NCI-H1694 (cell line): Measurements from ENCODE around the gene ABCA4.
"Not testable (repeated sequence)": the region's sequence is repeated elsewhere in the genome, so short reads cannot be mapped to it uniquely, and the experiment has no call there.

Experiments used
- DNase-seq: peaks from one replicate; lab custom pipeline; 2025; lab: John Stamatoyannopoulos, UW

Gene ABCA4

DNA sequence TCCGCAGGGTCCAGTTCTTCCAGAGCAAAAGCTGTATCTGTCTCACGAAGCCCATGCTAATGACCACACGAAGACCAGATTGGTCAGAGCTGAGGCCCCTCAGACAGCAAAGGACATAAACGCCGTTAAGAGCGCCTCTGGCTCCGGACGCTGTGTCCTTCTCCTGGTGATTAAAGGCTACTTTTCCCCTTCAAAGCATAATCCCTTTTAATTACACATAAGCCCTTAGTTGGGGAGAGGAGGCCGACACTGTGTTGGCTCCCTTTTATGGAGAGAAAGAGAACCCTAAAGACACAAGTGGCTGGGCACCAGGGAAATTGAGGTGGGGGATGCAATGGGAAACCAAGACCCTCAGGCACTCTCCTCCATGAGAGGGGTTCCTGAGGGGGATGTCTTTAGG lies at the start of gene ABCA4:
TSS of gene ABCA4 (minus strand) at position 158 of the 400 bp plus-strand sequence. CDS start at position 55, 103 bp downstream.
- DNase-seq: no peak

DNA sequence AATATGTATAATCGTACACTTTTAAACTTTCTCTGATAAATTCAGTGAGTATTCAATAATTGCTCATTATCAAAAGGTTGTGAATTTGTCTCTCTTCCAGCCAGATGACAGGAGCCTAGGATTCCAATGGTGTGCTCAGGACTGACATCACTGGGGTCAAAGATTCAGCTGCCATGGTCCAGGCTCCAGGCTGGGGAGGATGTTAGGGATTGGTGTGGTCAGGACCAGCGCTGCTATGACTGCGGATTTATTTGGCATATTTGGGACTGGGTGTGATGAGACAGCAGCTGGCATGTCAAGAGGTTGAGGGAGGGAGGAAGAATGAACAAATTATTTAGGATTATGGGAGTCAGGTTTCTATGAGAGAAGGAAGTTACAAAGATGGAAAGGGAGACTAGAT lies 48.2 kb upstream of the ABCA4 start:
- no peak for DNase-seq

DNA sequence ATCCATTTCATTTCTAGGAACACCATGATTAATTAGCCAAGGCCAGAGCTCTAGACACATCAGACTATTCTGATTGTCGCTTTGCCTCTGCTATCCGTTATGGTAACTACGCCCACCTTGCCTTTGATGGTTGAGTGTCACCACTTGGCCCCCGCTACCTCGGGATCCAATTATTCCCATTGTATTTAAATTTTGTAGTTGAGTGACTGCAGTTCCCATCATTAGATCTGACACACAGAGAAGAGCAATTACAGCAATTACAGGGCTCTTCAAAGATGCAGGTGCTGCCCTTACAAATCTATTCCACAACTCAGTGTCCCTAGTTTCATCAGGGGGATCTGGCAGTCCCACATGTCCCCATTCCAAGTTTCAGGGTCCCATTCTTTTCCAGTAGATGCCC lies 44.9 kb upstream of the ABCA4 start:
- no peak for DNase-seq

DNA sequence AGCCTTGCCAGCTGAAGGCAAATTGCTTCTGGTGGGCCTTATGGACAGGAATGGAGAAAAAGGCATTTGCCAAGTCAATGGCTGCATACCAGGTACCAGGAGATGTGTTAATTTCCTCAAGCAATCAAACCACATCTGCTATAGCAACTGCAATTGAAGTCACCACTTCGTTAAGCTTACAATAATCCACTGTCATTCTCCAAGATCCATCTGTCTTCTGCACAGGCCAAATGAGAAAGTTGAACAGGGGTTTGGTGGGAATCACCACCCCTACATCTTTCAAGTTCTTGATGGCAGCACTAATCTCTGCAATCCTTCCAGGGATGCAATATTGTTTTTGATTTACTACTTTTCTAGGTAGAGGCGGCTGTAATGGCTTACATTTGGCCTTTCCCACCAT lies 43.9 kb upstream of the ABCA4 start:
- DNase-seq: not testable (repeated sequence)

DNA sequence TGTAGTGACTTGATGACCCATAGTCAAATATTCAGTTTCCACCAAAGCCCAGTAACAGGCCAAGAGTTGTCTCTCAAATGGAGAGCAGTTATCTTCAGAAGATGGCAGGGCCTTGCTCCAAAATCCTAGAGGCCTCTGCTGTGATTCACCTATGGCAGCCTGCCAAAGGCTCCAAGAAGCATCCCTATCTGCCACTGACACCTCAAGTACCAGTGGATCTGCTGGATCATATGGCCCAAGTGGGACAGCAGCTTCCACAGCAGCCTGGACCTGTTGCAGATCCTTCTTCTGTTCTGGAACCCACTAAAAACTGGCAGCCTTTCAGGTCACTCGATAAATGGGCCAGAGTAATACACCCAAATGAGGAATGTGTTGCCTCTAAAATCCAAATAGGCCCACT lies 43.2 kb upstream of the ABCA4 start:
- DNase-seq: not testable (repeated sequence)

DNA sequence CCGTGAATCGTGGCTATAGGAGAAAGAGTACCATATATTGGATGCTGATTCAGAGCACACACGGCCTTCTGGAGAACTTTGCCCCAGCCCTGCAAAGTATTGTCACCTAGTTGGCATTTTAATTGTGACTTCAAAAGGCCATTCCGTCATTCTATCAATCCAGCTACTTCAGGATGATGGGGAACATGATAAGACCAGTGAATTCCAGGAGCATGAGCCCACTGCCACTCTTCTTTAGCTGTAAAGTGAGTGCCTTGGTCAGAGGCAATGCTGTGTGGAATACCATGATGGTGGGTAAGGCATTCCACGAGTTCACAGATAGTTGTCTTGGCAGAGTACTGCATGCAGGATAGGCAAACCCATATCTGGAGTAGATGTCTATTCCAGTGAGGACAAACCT lies 42.3 kb upstream of the ABCA4 start:
- not testable (repeated sequence) for DNase-seq

DNA sequence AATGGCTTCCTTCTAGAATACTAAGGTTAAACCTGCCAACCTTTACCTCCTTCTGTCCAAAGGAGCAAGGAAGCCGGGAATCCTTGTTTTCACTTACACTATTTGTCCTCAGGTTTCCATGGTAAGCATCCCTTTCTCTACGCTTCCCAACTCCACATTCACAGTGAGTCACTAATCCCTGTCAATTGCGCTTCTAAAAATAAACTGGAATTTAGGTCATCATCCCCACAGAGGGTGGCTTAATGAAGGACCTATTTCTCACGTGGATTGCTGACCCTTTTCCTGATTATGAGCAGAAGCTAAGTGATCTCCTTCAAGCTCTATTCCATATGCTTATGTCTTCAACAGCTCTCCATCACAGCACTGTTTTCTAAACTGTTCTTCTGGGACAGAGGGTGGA lies 39.9 kb upstream of the ABCA4 start:
- no peak for DNase-seq

DNA sequence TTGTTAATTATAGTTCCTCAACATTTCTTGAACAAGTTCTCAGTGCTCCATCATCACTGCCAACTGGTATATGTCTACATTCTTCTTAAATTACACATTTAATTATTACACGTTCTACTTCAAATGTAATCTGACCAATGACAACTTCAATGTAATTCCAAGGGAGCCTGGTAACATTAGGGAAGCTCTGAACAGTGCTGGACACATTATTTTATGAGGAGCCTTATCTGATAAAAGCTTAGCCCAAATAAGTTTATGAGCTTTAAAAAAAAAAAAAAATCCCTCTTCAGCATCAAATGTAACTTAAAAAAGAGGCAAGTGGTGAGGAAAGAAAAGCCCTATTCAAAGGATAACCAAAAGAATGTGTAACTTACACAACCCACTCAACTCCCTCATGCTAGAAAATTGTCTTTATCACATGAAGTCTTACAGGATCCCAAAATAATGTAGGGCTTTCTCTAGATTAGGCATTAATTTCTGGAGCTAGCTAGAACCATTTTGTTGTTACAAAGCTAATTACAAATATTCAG lies 35.2 kb upstream of the ABCA4 start:
- DNase-seq: no peak

DNA sequence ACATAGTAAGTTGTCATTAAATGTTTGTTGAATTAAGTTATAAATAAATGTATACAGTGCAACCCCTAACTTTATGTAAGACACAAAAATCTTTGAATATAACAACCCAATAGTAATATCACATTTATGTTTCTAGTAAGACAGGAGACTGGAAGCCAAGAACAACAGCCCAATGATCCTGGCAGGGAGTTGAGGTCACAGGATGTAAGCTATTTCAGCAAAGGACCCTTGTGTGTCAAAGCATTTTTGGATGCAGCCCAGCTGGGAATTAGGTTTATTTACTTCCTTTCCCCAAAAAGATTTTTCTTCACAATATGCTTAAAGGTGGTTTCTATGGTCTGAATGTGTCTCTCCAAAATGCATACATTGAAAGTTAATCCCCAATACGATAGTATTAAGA lies 34.0 kb upstream of the ABCA4 start:
- DNase-seq: no peak

DNA sequence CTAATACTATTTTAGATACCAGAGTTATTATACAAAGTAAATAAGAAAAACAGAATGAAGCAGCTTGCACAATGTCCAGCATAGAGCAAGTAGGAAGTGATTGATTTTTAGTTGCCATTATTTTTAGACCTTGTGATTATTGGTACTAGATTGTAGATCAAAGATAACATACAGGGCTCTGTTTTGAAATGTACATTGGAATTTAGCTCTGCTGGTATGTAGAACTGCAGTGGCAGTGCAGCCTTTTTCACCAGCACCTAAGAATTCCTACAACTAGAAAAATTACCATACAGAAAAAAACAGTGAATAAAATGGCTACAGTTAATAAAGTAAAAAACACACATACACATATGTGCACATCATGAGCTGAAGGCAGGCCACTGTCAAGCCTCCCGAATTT lies 32.2 kb upstream of the ABCA4 start:
- DNase-seq: no peak

DNA sequence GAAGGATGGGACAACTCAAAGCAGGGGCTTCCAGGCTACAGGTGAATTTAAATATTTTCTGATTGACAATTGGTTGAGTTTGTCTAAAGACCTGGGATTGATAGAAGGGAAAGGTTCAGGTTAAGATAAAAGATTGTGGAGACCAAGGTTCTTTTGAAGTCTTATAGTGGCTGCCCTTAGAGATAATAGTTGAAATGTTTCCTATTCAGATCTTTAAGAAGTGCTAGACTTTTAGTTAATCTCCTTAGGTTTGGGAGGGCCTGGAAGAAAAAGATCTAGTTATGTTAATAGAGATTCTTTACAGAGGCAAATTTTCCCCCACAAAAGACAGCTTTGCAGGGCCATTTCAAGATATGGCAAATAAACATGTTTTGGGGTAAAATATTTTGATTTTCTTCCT lies 28.2 kb upstream of the ABCA4 start:
- DNase-seq: not testable (repeated sequence)

DNA sequence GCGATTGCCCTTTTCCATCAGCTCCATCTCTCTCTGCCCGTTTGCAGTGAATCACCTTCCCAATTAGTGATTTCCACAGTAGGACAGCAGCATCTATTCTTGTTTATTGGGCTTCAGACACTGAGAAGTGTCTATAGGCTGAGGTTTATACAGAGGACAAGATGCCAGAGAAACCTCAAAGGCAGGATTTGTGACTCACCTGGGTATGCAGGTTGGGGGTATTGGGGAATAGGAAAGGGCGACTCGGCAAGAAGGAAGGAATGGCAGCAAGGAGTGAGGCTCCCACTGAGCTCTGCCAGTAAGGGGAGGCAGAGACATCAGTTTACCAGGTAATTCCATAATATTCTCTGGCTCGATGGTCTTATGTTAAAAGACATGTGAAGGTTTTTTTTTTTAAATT lies 25.3 kb upstream of the ABCA4 start:
- no peak for DNase-seq

DNA sequence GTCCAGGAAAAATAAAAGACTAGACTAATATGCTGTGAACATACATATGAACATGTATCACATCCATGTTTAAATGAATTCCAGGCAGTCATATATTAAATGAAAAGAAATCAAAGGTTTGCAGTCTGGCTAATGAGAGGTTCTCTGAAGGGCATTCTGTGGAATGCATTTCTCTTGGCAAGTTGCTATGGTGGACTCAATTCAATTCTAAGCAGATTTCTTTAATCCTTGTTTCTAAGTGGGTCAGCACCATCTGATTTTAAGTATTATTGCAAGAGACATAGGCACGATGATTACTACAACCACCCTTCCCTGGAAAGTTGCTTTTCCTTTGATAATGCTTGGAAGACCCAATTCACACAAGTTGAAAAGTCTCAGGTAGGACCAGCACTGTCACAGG lies 23.9 kb upstream of the ABCA4 start:
- no peak for DNase-seq

DNA sequence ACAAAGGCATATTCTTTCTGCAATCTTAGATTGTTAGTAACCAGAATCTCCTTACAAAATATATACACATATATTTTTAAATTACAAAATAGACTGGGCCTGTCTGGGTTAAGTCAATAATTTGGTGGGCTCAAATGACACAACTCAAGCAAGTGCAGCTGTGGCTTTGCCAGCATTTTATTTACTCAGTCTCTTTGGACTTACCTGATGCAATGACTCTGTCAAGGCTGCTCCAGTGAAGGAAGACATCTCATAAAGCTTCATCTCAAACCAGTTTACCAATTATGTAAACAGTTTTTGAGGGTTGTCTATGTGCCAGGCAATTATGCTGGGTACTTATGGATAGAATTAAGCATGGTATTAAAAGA lies 22.8 kb upstream of the ABCA4 start:
- no peak for DNase-seq

DNA sequence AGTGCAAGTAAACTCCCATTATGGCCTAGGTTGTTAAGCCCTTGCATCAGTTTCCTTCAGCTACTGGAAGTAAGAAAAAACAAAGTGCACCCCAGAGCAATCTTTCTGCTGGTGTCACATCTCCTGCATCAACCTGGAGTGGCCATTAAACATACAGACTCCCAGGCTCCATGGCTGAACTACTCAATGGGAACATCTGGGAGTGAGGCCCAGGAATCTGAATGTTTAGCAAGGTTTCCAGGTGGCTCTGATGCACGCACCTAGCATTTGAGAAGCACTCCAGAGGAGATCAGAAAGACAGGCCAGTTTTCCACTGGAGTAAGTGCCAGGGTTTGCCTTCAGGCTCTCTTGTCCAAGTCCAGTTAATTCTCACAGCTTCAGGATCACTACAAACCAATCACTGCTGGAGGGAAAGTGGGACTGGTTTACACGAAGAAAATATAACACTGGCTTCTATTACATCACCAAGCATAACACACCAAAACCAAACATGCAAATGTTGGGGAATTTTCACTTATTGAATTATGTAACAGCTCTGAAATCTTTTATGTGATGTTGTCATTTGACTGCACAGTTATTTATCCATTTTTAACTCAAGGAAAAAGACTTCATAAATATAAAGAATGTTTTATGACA lies 22.3 kb upstream of the ABCA4 start:
- no peak for DNase-seq

DNA sequence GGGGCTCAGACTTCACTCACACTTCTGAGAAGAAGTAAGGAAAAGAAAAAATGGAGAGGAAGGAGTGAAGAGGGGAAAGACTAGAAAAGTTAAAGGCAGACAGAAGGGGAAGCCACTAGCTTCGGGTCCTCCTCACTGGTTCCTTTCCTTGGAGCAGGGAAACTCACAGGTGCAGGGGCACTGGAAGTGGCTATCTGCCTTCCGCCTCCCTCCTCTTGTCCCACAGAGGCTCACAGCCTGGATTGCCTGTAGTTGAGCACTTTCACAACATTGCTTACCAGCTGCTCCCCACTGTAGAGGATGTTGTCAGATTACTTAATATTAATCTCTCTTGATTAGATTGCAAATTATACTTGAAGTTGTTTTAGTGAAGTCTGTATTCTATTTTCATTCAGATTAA lies 21.6 kb upstream of the ABCA4 start:
- no peak for DNase-seq

DNA sequence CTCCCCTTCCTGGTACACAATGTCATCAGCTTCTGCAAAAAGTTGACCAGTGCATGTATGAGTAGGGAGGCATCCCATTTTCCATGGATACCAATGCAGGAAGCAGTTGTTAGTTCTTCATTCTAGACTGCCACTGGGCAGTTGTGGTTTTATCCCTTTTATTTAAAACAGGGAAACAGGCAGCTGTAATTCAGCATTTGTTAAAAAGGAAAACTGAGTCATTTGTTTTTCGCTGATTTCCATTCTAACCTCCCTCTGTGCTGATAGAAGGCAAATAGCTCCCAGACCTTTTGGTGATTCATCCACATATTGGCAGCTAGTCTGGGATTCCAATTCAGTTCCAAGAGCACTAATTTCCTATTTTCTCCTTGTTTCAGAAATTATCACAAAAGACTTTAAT lies 21.1 kb upstream of the ABCA4 start:
- DNase-seq: no peak

DNA sequence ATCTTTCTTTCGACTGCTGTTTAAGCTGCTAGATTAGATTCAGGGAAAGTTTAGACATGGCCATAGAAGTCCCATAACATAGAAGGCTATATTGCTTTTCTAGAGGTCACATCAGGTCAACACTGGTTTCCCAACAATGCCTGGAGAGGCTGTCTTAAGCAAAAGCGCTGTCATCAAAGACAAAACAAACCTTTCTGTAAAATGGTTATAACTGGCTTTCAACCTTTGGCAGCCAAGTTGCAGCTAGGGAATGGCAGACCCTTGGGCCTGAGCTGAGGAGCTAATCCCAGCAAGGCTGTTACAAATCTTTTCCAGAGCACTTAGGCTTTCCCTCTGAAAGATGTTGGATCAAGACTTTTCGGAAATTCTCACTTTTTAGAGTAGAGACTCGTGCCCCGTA lies 11.2 kb upstream of the ABCA4 start:
- DNase-seq: no peak

DNA sequence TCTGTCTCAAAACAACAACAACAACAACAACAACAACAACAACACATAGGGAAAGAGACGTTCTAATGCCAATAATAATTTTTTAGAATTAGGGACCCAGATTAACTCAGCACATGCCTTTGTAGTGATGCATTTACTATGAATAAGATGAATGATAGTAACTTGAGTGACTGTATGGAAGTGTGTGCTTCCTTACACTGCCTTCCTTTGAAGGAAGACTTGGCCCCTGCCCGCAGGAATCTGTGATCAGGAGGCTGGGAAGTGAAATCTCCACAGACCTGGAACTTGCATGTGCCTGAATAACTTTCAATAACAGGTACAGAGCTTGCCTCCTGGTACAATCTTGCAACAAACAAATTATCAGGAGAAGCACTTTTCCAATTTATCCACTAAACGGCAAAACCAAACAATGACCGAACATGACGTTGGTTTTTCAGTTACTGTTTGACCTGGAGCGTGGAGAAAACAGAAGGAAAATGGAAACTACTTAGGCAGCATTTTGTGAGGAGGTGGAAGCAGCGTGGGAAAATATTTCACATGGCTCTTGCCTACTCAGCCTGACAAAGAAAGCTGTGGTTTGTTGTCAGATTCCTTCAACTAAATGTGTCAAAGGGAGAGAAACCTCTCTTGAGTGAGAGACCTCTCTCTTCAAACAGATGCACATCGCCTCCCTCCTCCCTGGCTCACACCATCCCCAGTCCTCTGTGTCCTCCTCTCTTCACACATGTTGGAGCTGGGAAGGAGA lies 10.1 kb upstream of the ABCA4 start:
- DNase-seq: no peak

DNA sequence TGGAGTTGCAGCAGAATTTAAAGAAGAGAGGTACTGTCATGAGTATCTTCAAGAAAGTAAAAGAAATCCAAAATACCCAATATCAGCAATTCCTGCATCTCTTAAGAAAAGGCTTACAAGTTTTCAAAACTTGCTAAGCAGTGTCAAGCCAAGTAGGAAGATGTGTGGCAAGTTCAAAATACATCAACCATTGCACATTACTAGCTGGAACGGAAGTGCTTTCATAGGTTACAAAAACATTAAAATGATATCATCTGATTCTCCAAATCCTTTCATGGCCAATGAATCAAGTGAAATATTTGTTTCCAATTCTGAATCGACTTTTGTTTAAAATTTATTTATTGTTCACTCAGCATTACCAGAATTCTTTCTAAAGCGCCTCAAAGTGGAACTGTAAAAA lies 5.7 kb upstream of the ABCA4 start:
- DNase-seq: no peak

DNA sequence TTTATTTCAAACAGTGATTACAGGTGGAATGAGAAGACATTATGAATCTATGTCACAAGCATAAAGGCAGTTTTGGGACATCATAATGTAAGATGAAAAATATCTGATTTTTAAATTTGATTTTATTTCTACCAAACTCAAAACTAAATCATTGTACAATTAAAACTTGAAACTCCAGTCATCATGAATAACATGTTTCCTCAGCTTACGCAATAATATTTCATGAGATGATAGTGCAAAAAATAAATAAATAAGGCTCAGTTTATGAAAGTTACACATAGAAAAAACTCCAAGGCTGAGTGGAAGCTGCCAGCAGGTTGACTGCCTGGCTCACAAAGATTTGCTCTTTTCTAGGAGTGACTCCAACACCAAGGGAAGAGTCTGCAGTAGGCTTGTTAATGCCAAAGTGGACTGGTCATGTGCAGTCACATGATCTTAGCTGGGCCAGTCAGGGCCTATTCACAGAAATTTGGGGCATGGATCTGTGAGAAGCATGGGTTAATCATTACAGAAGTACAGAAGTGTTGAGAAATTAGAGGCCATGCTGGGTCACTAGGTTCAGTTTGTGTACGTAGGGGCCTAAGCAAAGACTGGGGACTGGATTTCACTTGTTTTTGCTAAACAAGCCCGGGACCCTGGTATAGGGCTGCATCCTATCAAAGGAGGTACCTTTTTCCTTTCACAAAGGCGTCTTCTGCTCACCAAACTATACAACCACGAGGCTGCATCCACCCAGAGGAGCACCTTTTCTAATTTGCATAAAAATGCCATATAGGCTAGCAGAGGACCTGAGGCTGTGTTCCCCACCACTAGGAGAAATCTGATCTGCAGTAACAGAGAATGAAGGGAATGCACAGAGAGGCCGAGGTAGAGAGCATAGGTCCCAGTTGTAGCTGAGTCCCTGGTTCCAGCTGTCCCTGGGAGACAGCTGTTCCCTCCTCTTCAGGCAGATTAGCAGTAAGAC lies 4.9 kb upstream of the ABCA4 start:
- no peak for DNase-seq

DNA sequence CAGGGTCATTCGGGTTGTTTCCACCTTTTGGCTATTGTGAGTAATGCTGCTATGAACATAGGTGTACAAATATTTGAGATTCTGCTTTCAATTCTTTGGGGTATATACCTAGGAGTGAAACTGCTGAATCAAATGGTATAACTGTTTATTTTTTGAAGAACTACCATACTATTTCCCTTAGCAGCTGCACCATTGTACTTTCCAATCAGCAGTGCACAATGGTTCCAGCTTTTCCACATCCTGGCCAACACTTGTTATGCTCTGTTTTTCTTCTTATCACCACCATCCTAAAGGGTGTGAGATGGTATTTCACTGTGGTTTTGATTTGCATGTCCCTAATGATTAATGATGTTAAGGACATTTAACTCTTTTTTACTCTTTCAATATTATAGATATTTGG lies 3.6 kb upstream of the ABCA4 start:
- DNase-seq: no peak
